SHP77 (cell line): ENCODE measurements around the gene DOCK7.
"Not testable (repeated sequence)": the region's sequence is repeated elsewhere in the genome, so short reads cannot be mapped to it uniquely, and the experiment has no call there.

Source experiments
- DNase-seq, 2 experiments: peaks; one replicate each; lab custom pipeline; 2025; lab: John Stamatoyannopoulos, UW

The DOCK7 gene

DNA sequence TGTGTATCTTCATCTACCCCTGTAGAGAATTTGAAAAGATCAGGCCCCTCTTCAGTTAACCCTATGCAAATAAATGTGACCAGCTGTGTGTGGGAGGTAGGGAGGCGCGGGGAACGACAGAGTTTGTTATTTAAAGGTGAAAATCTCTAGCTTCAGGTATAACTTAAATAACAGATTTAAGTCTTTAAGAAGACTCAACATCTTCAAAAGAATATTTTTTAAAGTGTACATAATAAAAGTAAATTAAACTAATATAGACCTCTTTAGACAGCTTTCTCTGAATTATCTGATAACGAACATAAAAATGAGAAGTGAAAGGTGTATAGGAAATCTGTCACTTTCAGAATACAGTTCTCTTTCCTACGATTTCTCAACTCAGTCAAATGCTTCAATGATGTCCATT is 74.9 kb downstream of the DOCK7 start:
- no peak for DNase-seq

- DNase-seq, result no peak
Observed at GRCh38 chr1:62612770-62613169, 75.4 kb downstream of the DOCK7 start.

- DNase-seq, result not testable (repeated sequence)
Observed at GRCh38 chr1:62610588-62610987, 77.6 kb downstream of the DOCK7 start.

DNA sequence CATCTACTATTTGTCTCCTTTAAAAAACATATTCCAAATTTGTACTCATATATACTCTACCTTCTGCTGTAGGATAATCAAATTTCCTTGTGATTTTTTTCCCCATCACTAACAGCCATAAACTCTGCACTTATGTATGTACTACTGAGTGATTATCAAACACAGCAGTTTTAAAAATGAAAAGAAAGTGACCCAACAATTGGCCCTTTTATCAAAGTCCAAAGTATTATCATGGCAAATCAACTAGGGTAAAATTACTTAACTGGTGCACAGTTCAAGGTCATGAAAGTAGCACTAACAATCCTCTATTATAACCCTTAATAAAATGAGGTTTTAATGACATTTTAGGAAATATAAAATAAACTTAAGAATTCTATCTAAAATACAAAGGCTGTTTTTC is 79.3 kb downstream of the DOCK7 start:
- no peak for DNase-seq

GRCh38 chr1:62601457-62601856 is 86.7 kb downstream of the DOCK7 start:
- no peak for DNase-seq

GRCh38 chr1:62599044-62599443 is 89.1 kb downstream of the DOCK7 start:
- no peak for DNase-seq

- no peak for DNase-seq
Observed at GRCh38 chr1:62597281-62597680, 90.9 kb downstream of the DOCK7 start, which contains the start of gene ANGPTL3. ANGPTL3 (plus strand) TSS chr1:62597520; CDS start chr1:62597567, 47 bp downstream.

GRCh38 chr1:62595647-62596046 is 92.5 kb downstream of the DOCK7 start:
- no peak for DNase-seq

DNA sequence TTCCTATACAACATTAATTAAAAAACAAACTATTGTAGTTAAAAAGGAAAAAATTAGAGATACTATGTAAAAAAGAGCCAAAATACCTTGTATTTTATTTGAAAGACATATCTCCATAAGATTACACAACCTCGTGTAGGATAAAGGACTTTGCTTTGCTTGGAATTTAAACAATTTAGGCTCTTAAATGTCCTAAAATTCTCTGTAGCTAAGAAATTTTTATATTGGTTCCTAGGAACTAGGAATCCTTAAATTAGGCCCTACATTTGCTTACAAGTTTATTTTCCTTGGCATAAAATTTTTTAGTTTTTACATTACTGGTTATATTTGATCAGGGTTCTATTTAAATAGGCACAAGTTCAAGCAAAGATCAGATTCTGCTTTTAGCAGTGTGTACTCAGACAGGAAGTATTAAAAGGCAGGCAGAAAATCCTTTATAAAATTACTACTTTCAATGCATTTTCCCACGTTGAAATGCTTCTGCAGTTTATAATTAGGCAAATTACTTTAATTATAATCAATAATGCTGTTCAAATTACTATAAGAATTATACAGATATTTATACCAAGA is 94.3 kb downstream of the DOCK7 start:
- DNase-seq, result no peak

DNA sequence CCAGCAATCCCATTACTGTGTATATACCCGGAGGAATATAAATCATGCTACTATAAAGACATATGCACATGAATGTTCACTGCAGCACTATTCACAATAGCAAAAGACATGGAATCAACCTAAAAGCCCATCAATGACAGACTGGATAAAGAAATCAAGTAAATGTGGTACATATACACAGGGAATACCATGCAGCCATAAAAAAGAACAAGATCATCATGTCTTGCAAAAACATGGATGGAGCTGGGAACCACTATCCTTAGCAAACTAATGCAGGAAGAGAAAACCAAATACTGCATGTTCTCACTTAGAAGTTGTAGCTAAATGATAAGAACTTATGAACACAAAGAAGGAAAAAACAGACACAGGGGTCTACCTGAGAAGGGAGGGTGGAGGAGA is 97.2 kb downstream of the DOCK7 start:
- DNase-seq, result no peak

DNA sequence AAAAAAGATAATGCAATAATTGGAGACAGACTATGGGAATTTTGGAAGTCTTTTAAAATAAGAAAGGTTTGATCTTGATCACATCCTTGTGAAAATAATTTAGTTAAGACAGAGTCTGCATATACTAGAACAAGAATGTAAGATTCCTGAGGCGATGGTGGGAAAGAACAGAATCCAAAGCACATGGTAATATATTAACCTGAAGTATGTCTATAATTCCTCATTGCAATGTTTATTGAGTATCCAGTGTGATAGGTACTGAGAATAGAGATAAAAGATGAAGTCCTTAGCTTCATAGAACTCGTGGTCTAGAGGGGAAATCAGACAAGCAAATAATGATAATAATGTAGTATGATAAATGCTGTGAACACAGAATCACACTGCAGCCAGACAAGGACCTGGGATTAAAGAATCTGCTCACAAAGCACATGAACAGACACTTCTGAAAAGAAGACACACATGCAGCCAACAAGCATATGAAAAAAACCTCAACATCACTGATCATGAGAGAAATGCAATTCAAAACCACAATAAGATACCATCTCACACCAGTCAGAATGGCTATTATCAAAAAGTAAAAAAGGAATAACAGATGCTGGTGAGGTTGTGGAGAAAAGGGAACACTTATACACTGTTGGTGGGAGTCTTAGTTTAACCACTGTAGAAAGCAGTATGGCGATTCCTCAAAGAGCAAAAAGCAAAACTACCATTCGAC is 97.8 kb downstream of the DOCK7 start:
- DNase-seq, result no peak

- no peak for DNase-seq
Observed at GRCh38 chr1:62589321-62589720, 98.9 kb downstream of the DOCK7 start.

DNA sequence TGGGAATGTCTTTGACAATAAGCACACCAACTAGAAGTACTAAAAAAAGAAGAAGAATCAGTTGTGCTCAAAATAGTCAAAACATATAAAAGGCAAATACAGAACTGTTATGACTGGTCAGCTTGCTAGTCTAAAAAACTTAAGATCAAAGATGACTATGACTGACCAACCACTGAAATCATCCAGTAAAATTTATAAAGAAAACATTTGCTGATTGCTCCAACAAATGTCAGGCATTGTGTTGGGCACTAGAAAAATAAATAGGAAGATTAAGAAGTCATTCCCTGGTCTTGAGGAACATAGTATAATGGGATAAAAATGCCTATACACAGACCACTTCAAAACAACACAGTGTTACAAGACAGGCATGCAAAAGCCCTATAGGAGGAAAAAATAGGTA is 100.2 kb downstream of the DOCK7 start:
- DNase-seq, result no peak

DNA sequence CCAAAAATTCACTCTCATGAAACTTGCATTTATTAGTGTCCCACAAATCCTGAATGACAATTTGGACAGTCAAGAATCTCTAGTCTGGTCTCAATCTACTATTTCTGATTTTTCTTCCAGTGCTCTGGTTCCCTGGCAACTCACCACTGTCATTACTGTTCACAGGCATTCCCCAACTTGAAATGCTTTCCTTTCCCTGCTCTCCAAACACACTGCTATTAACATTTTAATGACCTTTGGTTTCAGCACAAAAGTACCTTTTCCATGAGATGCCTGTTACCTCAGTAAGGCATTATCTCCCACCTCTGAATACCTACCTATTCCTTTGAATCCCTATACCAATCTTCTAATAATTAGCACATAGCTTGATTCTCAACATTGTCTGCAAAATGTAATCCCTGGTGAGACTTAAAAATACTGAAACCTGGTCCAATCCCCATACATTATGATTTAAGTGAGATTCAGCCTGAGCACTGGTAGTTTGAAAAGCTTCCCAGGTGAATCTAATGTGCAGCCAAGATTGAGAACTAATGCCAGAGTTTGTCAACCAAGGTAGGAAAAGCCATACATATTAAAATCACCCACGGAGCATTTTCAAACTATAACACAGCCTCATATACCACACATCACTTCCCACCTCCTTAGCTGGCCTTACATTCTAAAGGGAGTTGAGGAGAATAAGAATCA is 102.6 kb downstream of the DOCK7 start:
- DNase-seq, result no peak

- DNase-seq, result no peak
Observed at GRCh38 chr1:62573675-62574074, 114.5 kb downstream of the DOCK7 start.

DNA sequence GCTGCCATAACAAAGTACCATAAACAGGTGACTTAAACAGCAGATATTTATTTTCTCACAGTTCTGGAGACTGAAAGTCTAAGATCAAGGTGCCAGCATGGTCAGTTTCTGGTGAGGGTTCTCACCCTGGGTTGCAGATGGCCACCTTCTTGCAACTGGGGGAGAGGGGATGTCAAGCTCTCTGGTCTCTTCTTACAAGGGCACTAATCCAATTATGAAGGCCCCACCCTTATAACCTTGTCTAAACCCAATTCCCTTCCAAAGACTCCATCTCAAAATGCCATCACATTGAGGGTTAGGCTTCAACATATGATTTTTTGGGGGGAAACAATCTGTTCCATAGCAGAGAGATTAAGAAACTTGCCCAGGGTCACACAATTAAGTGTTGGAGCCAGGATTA is 115.7 kb downstream of the DOCK7 start:
- DNase-seq, result no peak

DNA sequence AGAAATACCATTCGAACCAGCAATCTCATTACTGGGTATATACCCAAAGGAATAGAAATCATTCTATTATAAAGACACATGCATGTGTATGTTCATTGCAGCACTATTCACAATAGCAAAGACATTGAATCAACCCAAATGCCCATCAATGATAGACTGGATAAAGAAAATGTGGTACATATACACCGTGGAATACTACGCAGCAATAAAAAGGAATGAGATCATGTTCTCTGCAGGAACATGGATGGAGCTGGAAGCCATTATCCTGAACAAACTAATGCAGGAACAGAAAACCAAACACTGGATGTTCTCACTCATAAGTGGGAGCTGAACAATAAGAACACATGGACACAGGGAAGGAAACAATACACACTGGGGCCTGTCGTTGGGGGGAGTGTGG is 116.7 kb downstream of the DOCK7 start:
- not testable (repeated sequence) for DNase-seq

DNA sequence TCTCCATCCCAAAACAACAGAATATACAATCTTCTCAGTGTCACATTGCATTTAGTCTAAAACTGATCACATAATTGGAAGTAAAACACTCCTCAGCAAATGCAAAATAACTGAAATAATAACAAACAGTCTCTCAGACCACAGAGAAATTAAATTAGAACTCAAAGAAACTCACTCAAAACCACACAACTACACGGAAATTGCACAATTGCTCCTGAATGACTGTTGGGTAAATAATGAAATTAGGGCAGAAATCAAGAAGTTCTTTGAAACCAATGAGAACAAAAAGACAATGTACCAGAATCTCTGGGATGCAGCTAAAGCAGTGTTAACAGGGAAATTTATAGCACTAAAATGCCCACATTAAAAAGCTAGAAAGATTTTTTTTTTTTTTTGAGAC is 120.3 kb downstream of the DOCK7 start:
- DNase-seq, result not testable (repeated sequence)

DNA sequence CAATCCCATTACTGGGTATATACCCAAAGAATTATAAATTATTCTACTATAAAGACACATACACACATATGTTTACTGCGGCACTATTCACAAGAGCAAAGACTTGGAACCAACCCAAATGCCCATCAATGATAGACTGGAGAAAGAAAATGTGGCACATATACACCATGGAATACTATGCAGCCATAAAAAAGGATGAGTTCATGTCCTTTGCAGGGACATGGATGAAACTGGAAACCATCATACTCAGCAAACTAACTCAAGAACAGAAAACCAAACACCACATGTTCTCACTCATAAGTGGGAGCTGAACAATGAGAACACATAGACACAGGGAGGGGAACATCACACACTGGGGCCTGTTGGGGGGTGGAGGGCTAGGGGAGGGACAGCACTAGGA is 121.0 kb downstream of the DOCK7 start:
- DNase-seq, result not testable (repeated sequence)

- no peak for DNase-seq
Observed at GRCh38 chr1:62561306-62561705, 126.9 kb downstream of the DOCK7 start.

DNA sequence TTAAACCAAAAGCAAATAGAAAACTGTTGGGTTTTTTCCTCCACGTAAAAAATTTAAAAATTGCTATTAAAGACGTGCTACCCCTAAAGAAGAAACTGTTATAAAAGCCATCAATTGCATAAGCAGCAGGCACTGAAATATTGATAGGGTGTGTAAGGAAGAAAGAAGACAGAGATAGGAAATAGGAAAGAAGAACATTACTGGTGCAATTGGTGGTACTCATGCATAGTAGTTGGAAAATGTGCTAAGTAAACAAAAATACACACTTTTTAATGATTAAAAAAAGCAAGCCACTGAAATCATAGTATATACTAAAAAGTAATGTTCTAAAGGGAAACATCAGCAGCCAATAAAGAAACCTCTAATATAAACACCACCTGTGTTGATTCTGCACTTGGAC is 143.6 kb downstream of the DOCK7 start:
- no peak for DNase-seq

DNA sequence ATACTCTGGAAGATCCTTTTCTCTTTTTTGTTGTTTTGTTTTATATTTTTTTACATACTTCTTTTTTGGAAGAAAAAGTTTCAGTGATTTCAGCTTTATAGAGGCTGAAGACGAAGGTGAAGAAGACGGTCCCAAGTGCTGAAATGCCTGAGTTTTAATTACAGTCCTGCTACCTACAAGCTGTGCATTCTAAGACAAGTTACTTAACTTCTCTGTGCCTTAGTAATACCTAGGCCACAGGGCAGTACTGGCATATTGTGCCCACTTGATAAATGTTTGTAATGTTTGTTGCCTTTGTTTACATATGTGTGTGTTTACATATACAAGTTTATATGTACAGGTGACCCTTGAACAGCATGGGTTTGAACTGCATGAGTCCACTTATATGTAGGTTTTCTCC is 147.1 kb downstream of the DOCK7 start:
- DNase-seq, result no peak

GRCh38 chr1:62539028-62539447 is 149.1 kb downstream of the DOCK7 start:
- no peak for DNase-seq
